Breast epithelium (tissue), 4 donors: ENCODE results near the gene FAM83F. TPM values are rescaled to one million over a fixed set of nuclear protein-coding genes. Genes with fewer than 3 reads are reported as not detected.

Experiments used
- DNase-seq, 2 donors: peaks; one replicate each; pipeline ENCODE4 v3.0.0-alpha.2; 2019; ENCODE audit warnings: low spot score in 2 of 2
- H3K27ac ChIP-seq, 2 donors: fragments of 200-600 bp; sonication (generic) in 1 of 2; one replicate each; pipeline ENCODE4 v1.5.1; 2016 to 2019; ENCODE audit warnings: mild to moderate bottlenecking in 1 of 2
- H3K27me3 ChIP-seq, 2 donors: fragments of 200-600 bp; sonication (generic) in 1 of 2; one replicate each; pipeline versions ENCODE4 v1.5.1 to v1.6.0; 2017 to 2019; ENCODE audit warnings: control low read depth in 1 of 2, mild to moderate bottlenecking in 1 of 2
- H3K36me3 ChIP-seq: fragments of 200-600 bp; one replicate; pipeline ENCODE4 v1.5.1; 2019
- H3K4me1 ChIP-seq, 2 donors: fragments of 200-600 bp; sonication (generic); one replicate each; pipeline ENCODE4 v1.5.1; 2016 to 2019; ENCODE audit warnings: control low read depth in 1 of 2
- H3K4me3 ChIP-seq, 3 donors: fragments of 200-600 bp; sonication (generic); 1 replicate in 2 of 3; 2 replicates in 1 of 3; pipeline ENCODE4 v1.5.1; 2016 to 2019; ENCODE audit warnings: mild to moderate bottlenecking in 3 of 3, moderate library complexity in 2 of 3
- H3K9me3 ChIP-seq, 2 donors: fragments of 200-600 bp; sonication (generic) in 1 of 2; one replicate each; pipeline ENCODE4 v1.5.1; 2016 to 2019; ENCODE audit warnings: control low read depth in 1 of 2
- POLR2A ChIP-seq: fragments of 450-650 bp; IDR thresholded peaks from one replicate; pipeline ENCODE4 v1.6.1; 2016; ENCODE audit warnings: antibody characterized with exemption, mild to moderate bottlenecking, moderate library complexity
- POLR2AphosphoS5 ChIP-seq, 3 donors: sonication (generic); formaldehyde crosslinking; IDR thresholded peaks; one replicate each; pipeline ENCODE4 v1.6.1; 2017; ENCODE audit warnings: antibody characterized with exemption in 3 of 3
- intact Hi-C: fragments of 100-400 bp; cut with DNase I; formaldehyde crosslinking; loops from one replicate; pipeline ENCODE4 v1.15.1; 2023; ENCODE audit warnings: low total_unique reads
- total RNA-seq, 3 donors: library from RNA; depleted of rRNA; stranded (reverse); fragments of >200 nt; gene quantifications; one replicate each; pipeline ENCODE4 v1.1.0, GENCODE V29; 2016
- TF ChIP-seq, protein P1 (sequence below), 3 donors: fragments of 450-650 bp; IDR thresholded peaks; one replicate each; pipeline ENCODE4 v1.5.1; 2016 to 2017; ENCODE audit warnings: antibody characterized with exemption in 3 of 3, mild to moderate bottlenecking in 3 of 3, moderate library complexity in 3 of 3

Gene FAM83F
- total RNA-seq, 3 donors from 2014 or later = 4.5 to 15.5 (median 7.5) TPM

- Histone ChIP-seq H3K36me3 (no peaks in the 10 kb centered on the region), H3K4me3 (peak overlapping the region in 1 of 3 donors; percentile 27), H3K9me3 (no peaks in the 10 kb centered on the region), H3K27me3 (no peaks in the 10 kb centered on the region), H3K27ac (peak overlapping the region; percentile 13 to 68), H3K4me1 (peaks cover 0 to 28% of the 10 kb centered on the region in 2 donors)
- TF ChIP-seq, protein P1, sequence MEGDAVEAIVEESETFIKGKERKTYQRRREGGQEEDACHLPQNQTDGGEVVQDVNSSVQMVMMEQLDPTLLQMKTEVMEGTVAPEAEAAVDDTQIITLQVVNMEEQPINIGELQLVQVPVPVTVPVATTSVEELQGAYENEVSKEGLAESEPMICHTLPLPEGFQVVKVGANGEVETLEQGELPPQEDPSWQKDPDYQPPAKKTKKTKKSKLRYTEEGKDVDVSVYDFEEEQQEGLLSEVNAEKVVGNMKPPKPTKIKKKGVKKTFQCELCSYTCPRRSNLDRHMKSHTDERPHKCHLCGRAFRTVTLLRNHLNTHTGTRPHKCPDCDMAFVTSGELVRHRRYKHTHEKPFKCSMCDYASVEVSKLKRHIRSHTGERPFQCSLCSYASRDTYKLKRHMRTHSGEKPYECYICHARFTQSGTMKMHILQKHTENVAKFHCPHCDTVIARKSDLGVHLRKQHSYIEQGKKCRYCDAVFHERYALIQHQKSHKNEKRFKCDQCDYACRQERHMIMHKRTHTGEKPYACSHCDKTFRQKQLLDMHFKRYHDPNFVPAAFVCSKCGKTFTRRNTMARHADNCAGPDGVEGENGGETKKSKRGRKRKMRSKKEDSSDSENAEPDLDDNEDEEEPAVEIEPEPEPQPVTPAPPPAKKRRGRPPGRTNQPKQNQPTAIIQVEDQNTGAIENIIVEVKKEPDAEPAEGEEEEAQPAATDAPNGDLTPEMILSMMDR (IDR thresholded peaks at IDR 0.05) = no peak
- TF ChIP-seq POLR2AphosphoS5 (IDR thresholded peaks at IDR 0.05) (no peak), POLR2A (no peak)
- intact Hi-C loops = no loop called here
- DNase-seq = no peak
Measured at GRCh38 chr22:39997421-39997820, 2.7 kb downstream of the FAM83F start.

DNA sequence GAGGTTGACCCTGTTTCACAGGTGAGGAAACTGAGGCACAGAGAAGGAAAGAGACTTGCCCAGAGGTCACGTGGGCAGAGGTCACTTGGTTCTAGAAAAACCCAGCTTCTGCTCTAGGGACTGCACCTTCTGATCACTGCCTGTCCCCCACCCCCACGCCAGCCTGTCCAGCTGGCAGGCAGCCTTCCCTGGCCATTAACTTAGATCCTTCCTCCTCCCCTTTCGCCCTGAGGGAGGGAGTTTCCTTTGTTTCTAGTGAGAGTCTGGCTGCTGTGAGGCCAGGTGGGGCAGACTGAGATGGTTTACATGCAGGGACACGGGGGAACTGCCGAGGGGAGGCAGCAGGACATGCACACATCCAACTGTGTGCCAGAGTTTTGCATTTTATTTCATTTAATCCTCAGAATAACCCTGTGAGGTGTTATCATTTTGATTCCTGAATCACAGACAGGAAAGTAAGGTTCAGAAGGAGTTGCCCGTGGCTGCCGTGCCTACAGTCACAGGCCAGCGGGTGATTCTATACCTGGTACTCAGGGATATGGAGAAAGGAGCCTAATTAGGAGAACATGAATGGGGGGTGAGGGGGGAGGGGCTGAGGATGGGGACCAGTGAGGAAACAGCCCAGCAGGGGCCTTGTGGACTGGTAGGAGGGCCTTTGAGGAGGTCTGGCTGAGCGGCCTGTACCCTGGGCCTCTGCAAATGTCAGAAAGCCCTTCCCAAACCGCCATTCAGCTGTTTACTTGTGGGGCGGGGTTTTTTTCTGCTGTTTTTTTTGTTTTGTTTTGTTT, 3.4 kb downstream of the FAM83F start:
- Histone ChIP-seq H3K27ac (peak overlapping the region; percentile 44 to 68), H3K4me3 (peak overlapping the region in 1 of 3 donors; percentile 27), H3K9me3 (no peaks in the 10 kb centered on the region), H3K4me1 (peaks cover 0 to 28% of the 10 kb centered on the region in 2 donors), H3K27me3 (no peaks in the 10 kb centered on the region), H3K36me3 (no peaks in the 10 kb centered on the region)
- TF ChIP-seq, protein P1 (IDR thresholded peaks at IDR 0.05) = no peak
- peak in 1 of 3 donors; percentile 29 for TF ChIP-seq POLR2AphosphoS5 (IDR thresholded peaks at IDR 0.05)
- peak; percentile 81 to 85 for DNase-seq
- intact Hi-C loops = no loop called here

GRCh38 chr22:39999144-39999757, 4.5 kb downstream of the FAM83F start:
- DNase-seq = no peak
- peak overlapping the region; percentile 16 to 68 for H3K27ac ChIP-seq
- TF ChIP-seq POLR2AphosphoS5 (IDR thresholded peaks at IDR 0.05) (no peak), POLR2A (no peak)
- TF ChIP-seq, protein P1 (IDR thresholded peaks at IDR 0.05) = no peak
- H3K9me3 ChIP-seq = no peaks in the 10 kb centered on the region
- H3K4me1 ChIP-seq = peaks cover 0 to 28% of the 10 kb centered on the region in 2 donors
- H3K36me3 ChIP-seq = no peaks in the 10 kb centered on the region
- no peak overlapping the region for H3K4me3 ChIP-seq
- intact Hi-C loops = no loop called here
- H3K27me3 ChIP-seq = no peaks in the 10 kb centered on the region

DNA sequence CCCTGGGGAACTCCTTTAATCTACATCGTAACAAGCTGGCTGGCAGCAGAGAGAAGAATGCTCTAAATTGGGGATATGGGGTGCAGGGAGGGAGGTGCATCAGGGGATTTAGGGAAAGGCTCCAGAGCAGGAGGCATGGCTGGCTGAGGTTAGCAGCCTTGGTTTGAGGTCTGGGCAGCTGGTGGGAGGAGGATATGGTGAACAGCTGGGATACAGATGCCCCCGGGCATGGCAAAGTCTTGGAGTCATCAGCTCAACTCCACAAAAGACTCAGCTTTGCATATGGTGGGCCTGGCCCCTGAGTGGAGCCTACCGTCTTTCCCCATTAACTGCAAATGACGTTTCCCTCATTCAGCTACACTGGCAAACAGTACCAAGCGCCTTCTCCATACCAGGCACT, 5.4 kb downstream of the FAM83F start:
- H3K4me1 ChIP-seq = peaks cover 0 to 28% of the 10 kb centered on the region in 2 donors
- H3K27me3 ChIP-seq = no peaks in the 10 kb centered on the region
- H3K4me3 ChIP-seq = no peak overlapping the region
- intact Hi-C loops = no loop called here
- TF ChIP-seq, protein P1 (IDR thresholded peaks at IDR 0.05) = no peak
- TF ChIP-seq POLR2AphosphoS5 (IDR thresholded peaks at IDR 0.05) (no peak), POLR2A (no peak)
- no peak for DNase-seq
- no peak overlapping the region for H3K27ac ChIP-seq
- no peaks in the 10 kb centered on the region for H3K9me3 ChIP-seq
- H3K36me3 ChIP-seq = no peaks in the 10 kb centered on the region

- DNase-seq = no peak
- intact Hi-C loops = no loop called here
- Histone ChIP-seq H3K27me3 (no peaks in the 10 kb centered on the region), H3K9me3 (no peaks in the 10 kb centered on the region), H3K27ac (no peak overlapping the region), H3K36me3 (no peaks in the 10 kb centered on the region), H3K4me1 (peaks cover 0 to 28% of the 10 kb centered on the region in 2 donors), H3K4me3 (no peak overlapping the region)
- TF ChIP-seq POLR2A = no peak
- TF ChIP-seq, protein P1 (IDR thresholded peaks at IDR 0.05) = no peak
- no peak for TF ChIP-seq POLR2AphosphoS5 (IDR thresholded peaks at IDR 0.05)
Measured at GRCh38 chr22:40001106-40001505, 6.4 kb downstream of the FAM83F start.
